Neuronal stem cell (in vitro differentiated cells): ENCODE results near the gene GPR89A.

Experiments
- DNase-seq: peaks from one replicate; pipeline ENCODE4 v3.0.0-alpha.2; 2013; ENCODE audit warnings: low spot score
- H2AFZ ChIP-seq: one replicate; pipeline ENCODE4 v1.6.1; 2013; ENCODE audit warnings: mild to moderate bottlenecking, low read length, inconsistent platforms
- H2AK5ac ChIP-seq: 2 replicates; pipeline ENCODE4 v1.6.1; 2013; ENCODE audit warnings: low read depth, mild to moderate bottlenecking, inconsistent platforms, low read length, moderate library complexity, mixed read lengths
- H2BK120ac ChIP-seq: 2 replicates; pipeline ENCODE4 v1.6.1; 2013; ENCODE audit warnings: low read depth, mild to moderate bottlenecking, inconsistent platforms, low read length, moderate library complexity, mixed read lengths
- H2BK12ac ChIP-seq: one replicate; pipeline ENCODE4 v1.6.1; 2013; ENCODE audit warnings: low read length, inconsistent platforms
- H2BK15ac ChIP-seq: 2 replicates; pipeline ENCODE4 v1.6.1; 2013; ENCODE audit warnings: mild to moderate bottlenecking, low read length, inconsistent platforms, mixed read lengths
- H2BK5ac ChIP-seq: one replicate; pipeline ENCODE4 v1.6.1; 2013; ENCODE audit warnings: inconsistent platforms, mild to moderate bottlenecking, low read length, moderate library complexity
- H3K14ac ChIP-seq: one replicate; pipeline ENCODE4 v1.6.1; 2013; ENCODE audit warnings: low read length, inconsistent platforms
- H3K18ac ChIP-seq: 2 replicates; pipeline ENCODE4 v1.6.1; 2013; ENCODE audit warnings: low read length, inconsistent platforms
- H3K23ac ChIP-seq: 2 replicates; pipeline ENCODE4 v1.6.1; 2013; ENCODE audit warnings: low read depth, mild to moderate bottlenecking, mixed read lengths, low read length, inconsistent platforms; ENCODE audit not compliant: poor library complexity
- H3K27ac ChIP-seq: replicated peaks from 3 replicates; pipeline ENCODE4 v1.5.1; 2013; ENCODE audit warnings: low read length, inconsistent platforms
- H3K27me3 ChIP-seq, 3 experiments: 2 replicates each; pipeline ENCODE4 v1.6.1; 2013; ENCODE audit warnings: low read length in 3 of 3, mild to moderate bottlenecking in 2 of 3, inconsistent platforms in 1 of 3, low read depth in 1 of 3, mixed read lengths in 1 of 3, moderate library complexity in 1 of 3; ENCODE audit not compliant: control insufficient read depth in 3 of 3, insufficient read depth in 3 of 3
- H3K36me3 ChIP-seq, 2 donors: replicated peaks in 1 of 2; 2 replicates each; pipeline ENCODE4 v1.6.1; 2013; ENCODE audit warnings: low read length in 2 of 2; ENCODE audit not compliant: control insufficient read depth in 2 of 2, insufficient read depth in 2 of 2
- H3K4ac ChIP-seq: 2 replicates; pipeline ENCODE4 v1.6.1; 2013; ENCODE audit warnings: inconsistent platforms, mild to moderate bottlenecking, low read length, moderate library complexity
- H3K4me1 ChIP-seq, 2 donors: 1 replicate in 1 of 2; 2 replicates in 1 of 2; pipeline ENCODE4 v1.6.1; 2013; ENCODE audit warnings: low read length in 2 of 2, low read depth in 1 of 2; ENCODE audit not compliant: control insufficient read depth in 2 of 2, insufficient read depth in 1 of 2
- H3K4me2 ChIP-seq: one replicate; pipeline ENCODE4 v1.6.1; 2013; ENCODE audit warnings: mild to moderate bottlenecking, low read length, inconsistent platforms; ENCODE audit not compliant: insufficient read depth, poor library complexity, severe bottlenecking
- H3K4me3 ChIP-seq, 2 donors: 2 replicates each; pipeline ENCODE4 v1.5.1; 2013; ENCODE audit warnings: low read length in 2 of 2, mild to moderate bottlenecking in 2 of 2, inconsistent platforms in 1 of 2, moderate library complexity in 1 of 2
- H3K79me1 ChIP-seq: one replicate; pipeline ENCODE4 v1.6.1; 2013; ENCODE audit warnings: low read depth, mild to moderate bottlenecking, inconsistent platforms, low read length, moderate library complexity
- H3K9ac ChIP-seq: one replicate; pipeline ENCODE4 v1.6.1; 2013; ENCODE audit warnings: mild to moderate bottlenecking, low read depth, low read length, inconsistent platforms; ENCODE audit not compliant: poor library complexity
- H3K9me3 ChIP-seq, 2 donors: replicated peaks in 1 of 2; 2 replicates each; pipeline versions ENCODE3 to v1.6.1; 2013; ENCODE audit warnings: low read length in 2 of 2, mild to moderate bottlenecking in 2 of 2, inconsistent platforms in 1 of 2, low read depth in 1 of 2, mixed read lengths in 1 of 2, moderate library complexity in 1 of 2; ENCODE audit not compliant: control insufficient read depth in 2 of 2, insufficient read depth in 1 of 2
- H4K8ac ChIP-seq: one replicate; pipeline ENCODE4 v1.6.1; 2013; ENCODE audit warnings: low read depth, mild to moderate bottlenecking, inconsistent platforms, low read length, moderate library complexity
- H4K91ac ChIP-seq: one replicate; pipeline ENCODE4 v1.6.1; 2013; ENCODE audit warnings: low read length, low read depth, mild to moderate bottlenecking, inconsistent platforms; ENCODE audit not compliant: poor library complexity
- WGBS, 2 donors: extraction: QIAGEN DNeasy Blood & Tissue Kit; methylation state at CpG; one replicate each; pipeline ENCODE4 v1.1.7; 2013; ENCODE audit warnings: missing lambda C conversion rate in 2 of 2, mixed read lengths in 1 of 2; ENCODE audit not compliant: insufficient read length in 2 of 2, insufficient replicate concordance in 1 of 2; ENCODE audit errors: extremely low coverage in 2 of 2; 5-methylcytosine and 5-hydroxymethylcytosine counted together

GPR89A gene

DNA sequence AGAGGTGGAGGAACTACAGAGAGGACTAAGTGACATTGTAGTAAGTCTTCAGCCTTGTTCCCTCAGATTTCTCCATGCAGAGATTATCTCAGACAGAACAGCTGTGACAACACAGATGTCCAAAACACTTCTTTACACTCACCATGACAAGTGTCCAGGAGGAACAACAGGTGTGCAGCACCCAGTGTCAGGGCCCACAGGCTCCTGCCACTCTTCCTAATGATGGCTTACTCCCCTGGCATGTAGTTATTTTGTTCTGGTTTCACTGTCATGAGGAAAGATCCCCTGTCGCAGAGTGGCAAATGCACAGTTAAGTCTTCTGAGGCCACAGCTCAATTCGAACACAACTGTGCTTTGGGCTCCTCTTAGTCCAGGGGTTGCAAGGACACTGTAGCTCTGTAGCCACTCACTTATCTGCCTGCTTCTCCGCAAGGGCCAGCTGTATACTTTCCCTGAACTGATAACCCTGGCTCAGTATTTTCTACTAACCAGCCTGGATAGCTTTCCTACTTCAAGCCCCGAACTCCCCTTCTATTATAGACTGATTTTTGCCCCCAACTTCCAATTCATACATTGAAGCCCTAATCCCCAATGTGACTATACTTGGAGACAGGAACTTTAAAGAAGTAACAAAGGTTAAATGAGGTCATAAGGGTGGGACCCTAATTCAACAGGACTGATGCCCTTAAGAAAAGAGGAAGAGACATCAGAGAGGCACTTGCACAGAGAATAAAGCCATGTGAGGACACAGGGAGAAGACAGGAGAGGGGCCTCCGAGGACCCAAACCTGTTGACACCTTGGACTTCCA, 88.2 kb downstream of the GPR89A start:
- Histone ChIP-seq H3K9me3 (no peaks in the 10 kb centered on the region), H4K91ac (no peak overlapping the region), H3K14ac (no peak overlapping the region), H3K9ac (no peak overlapping the region), H3K18ac (no peak overlapping the region), H2BK5ac (no peak overlapping the region), H2AK5ac (no peak overlapping the region), H3K36me3 (no peaks in the 10 kb centered on the region), H3K4ac (no peak overlapping the region), H2BK12ac (no peak overlapping the region), H2AFZ (no peak overlapping the region), H3K4me1 (peaks cover 0 to 2% of the 10 kb centered on the region in 2 donors), H3K4me2 (no peak overlapping the region), H3K79me1 (no peaks in the 10 kb centered on the region), H2BK15ac (no peak overlapping the region), H4K8ac (no peak overlapping the region), H3K4me3 (no peak overlapping the region), H3K27me3 (peaks cover 0 to 12% (median 0%) of the 10 kb centered on the region in 3 experiments), H3K27ac (no peak overlapping the region), H2BK120ac (no peak overlapping the region), H3K23ac (no peak overlapping the region)
- no CpG with 5 or more reads among the region's 5 CpGs for WGBS, 2 donors
- no peak for DNase-seq

DNA sequence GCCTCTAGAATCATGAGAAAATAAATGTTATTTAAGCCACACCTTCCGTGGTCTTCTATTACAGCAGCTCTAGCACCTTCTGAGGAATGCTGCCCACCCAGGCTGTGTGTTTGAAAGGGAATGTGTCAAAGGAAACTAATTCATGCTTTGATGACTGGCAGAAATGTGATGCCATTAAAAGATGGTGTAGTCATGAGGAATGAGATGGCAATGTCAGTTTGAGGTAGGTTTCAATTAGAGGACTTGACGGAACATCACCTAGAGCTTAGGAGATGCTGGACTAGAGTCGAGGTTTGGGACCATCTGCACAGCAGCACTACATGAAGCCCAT, 88.8 kb downstream of the GPR89A start:
- Histone ChIP-seq H3K36me3 (no peaks in the 10 kb centered on the region), H3K4me1 (peaks cover 0 to 2% of the 10 kb centered on the region in 2 donors), H3K4ac (no peak overlapping the region), H3K18ac (no peak overlapping the region), H3K14ac (no peak overlapping the region), H3K79me1 (no peaks in the 10 kb centered on the region), H3K4me2 (no peak overlapping the region), H2BK12ac (no peak overlapping the region), H3K23ac (no peak overlapping the region), H3K27me3 (peaks cover 0 to 12% (median 0%) of the 10 kb centered on the region in 3 experiments), H3K9me3 (no peaks in the 10 kb centered on the region), H3K4me3 (no peak overlapping the region), H4K8ac (no peak overlapping the region), H3K27ac (no peak overlapping the region), H2BK15ac (no peak overlapping the region), H2AK5ac (no peak overlapping the region), H2BK5ac (no peak overlapping the region), H2BK120ac (no peak overlapping the region), H2AFZ (no peak overlapping the region), H3K9ac (no peak overlapping the region), H4K91ac (no peak overlapping the region)
- WGBS, 2 donors, result no CpG with 5 or more reads among the region's 3 CpGs
- DNase-seq, result no peak

DNA sequence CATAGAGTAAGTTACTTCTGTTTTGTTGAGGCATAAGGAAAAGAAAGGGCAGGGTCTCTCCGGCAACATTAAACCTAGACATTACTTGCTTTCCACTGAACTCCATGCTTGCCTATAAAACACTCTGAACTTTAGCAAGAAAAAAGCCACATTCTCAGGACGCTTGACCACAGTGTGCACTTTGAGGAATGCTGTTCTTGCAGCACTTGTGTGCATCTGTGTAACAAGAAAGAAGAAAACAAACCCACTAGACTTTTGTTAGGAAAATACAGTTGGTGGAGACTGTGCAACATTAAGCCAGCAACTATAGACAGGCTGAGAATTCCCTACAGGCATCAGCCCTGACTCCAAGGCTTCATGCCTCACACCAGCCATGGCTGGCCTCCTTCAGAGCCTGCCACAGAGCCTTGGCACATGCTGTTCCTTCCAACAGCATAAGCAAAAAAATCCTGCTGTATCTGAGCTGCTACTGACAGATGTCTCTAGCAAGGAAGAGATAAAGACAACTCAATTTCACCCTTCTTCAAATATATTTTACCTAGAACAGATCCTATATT, 93.6 kb downstream of the GPR89A start:
- H2BK12ac ChIP-seq, result no peak overlapping the region
- no peaks in the 10 kb centered on the region for H3K9me3 ChIP-seq
- no peak overlapping the region for H3K4ac ChIP-seq
- no peak overlapping the region for H3K18ac ChIP-seq
- no peak overlapping the region for H2BK15ac ChIP-seq
- no peak overlapping the region for H3K4me2 ChIP-seq
- H2AK5ac ChIP-seq, result no peak overlapping the region
- no peak overlapping the region for H2AFZ ChIP-seq
- H2BK5ac ChIP-seq, result no peak overlapping the region
- no peak for DNase-seq
- H2BK120ac ChIP-seq, result no peak overlapping the region
- H3K27me3 ChIP-seq, result peaks cover 0 to 8% (median 0%) of the 10 kb centered on the region in 3 experiments
- H3K36me3 ChIP-seq, result no peaks in the 10 kb centered on the region
- no peak overlapping the region for H4K8ac ChIP-seq
- no peak overlapping the region for H4K91ac ChIP-seq
- H3K4me3 ChIP-seq, result no peak overlapping the region
- no peak overlapping the region for H3K14ac ChIP-seq
- H3K9ac ChIP-seq, result no peak overlapping the region
- no CpG with 5 or more reads among the region's 2 CpGs for WGBS, 2 donors
- H3K23ac ChIP-seq, result no peak overlapping the region
- H3K4me1 ChIP-seq, result peaks cover 0 to 2% of the 10 kb centered on the region in 2 donors
- H3K79me1 ChIP-seq, result no peaks in the 10 kb centered on the region
- H3K27ac ChIP-seq, result no peak overlapping the region

DNA sequence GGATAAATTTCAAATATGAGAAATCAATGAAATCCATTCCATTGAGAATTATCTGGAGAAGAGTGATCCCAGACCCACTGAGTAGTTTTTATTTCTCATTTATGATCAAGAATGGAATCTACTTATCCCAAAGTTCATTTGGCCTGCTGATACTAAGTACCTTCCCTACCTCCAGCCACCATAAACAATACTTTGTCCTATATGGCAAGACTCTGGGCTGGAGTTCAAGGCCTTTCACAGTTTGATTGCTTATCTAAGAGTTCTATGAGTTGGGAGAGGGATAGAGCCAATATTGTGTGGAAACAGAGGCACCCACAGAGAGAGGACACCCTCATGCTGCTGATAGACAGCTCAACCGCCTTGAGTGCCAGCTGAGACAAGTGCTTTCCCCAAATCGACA, 94.3 kb downstream of the GPR89A start:
- Histone ChIP-seq H4K8ac (no peak overlapping the region), H2BK12ac (no peak overlapping the region), H2AK5ac (no peak overlapping the region), H3K27me3 (peaks cover 0 to 8% (median 0%) of the 10 kb centered on the region in 3 experiments), H3K4me1 (no peaks in the 10 kb centered on the region), H4K91ac (no peak overlapping the region), H3K4ac (no peak overlapping the region), H3K36me3 (no peaks in the 10 kb centered on the region), H3K18ac (no peak overlapping the region), H3K14ac (no peak overlapping the region), H2BK5ac (no peak overlapping the region), H3K23ac (no peak overlapping the region), H3K9ac (no peak overlapping the region), H3K4me2 (no peak overlapping the region), H3K79me1 (no peaks in the 10 kb centered on the region), H2BK120ac (no peak overlapping the region), H3K27ac (no peak overlapping the region), H3K9me3 (no peaks in the 10 kb centered on the region), H2BK15ac (no peak overlapping the region), H2AFZ (no peak overlapping the region), H3K4me3 (no peak overlapping the region)
- no CpG with 5 or more reads among the region's 2 CpGs for WGBS, 2 donors
- DNase-seq, result no peak
